Hematopoietic multipotent progenitor cell (in vitro differentiated cells): Measurements from ENCODE around the gene OR2J2. TPM values are rescaled to one million over a fixed set of nuclear protein-coding genes. Genes with fewer than 3 reads are reported as not detected.
"Not testable (repeated sequence)": the region's sequence is repeated elsewhere in the genome, so short reads cannot be mapped to it uniquely, and the experiment has no call there.

ENCODE experiments used
- DNase-seq, 3 donors: peaks; one replicate each; pipeline ENCODE4 v3.0.0-alpha.2; 2011 to 2015; ENCODE audit warnings: low read depth in 2 of 3, low spot score in 2 of 3
- total RNA-seq: library from RNA; depleted of rRNA; stranded (reverse); fragments of >200 nt; gene quantifications from one replicate; pipeline ENCODE4 v1.2.3, GENCODE V29; 2012

The OR2J2 gene
- total RNA-seq, result under 0.01 TPM

- not testable (repeated sequence) for DNase-seq
Observed at GRCh38 chr6:29170607-29171006, at the start of gene OR2J2. Gene OR2J2, plus strand, starts transcription at chr6:29170907. Its CDS starts 2,729 bp downstream, at chr6:29173636.

GRCh38 chr6:29129326-29130012, 41.2 kb upstream of the OR2J2 start:
- DNase-seq, result no peak

GRCh38 chr6:29130644-29131043, 40.1 kb upstream of the OR2J2 start:
- DNase-seq, result no peak

- no peak for DNase-seq
Observed at GRCh38 chr6:29131691-29132090, 39.0 kb upstream of the OR2J2 start.

- no peak for DNase-seq
Observed at GRCh38 chr6:29137724-29138123, 33.0 kb upstream of the OR2J2 start.

GRCh38 chr6:29141606-29142005, 29.1 kb upstream of the OR2J2 start:
- DNase-seq, result no peak

- no peak for DNase-seq
Observed at GRCh38 chr6:29142309-29142708, 28.4 kb upstream of the OR2J2 start.

GRCh38 chr6:29146179-29146578, 24.5 kb upstream of the OR2J2 start:
- no peak for DNase-seq

GRCh38 chr6:29147074-29147473, 23.6 kb upstream of the OR2J2 start:
- DNase-seq, result no peak

- not testable (repeated sequence) for DNase-seq
Observed at GRCh38 chr6:29149444-29149843, 21.3 kb upstream of the OR2J2 start.

GRCh38 chr6:29153083-29153482, 17.6 kb upstream of the OR2J2 start:
- DNase-seq, result no peak

- not testable (repeated sequence) for DNase-seq
Observed at GRCh38 chr6:29155182-29155581, 15.5 kb upstream of the OR2J2 start.

- DNase-seq, result not testable (repeated sequence)
Observed at GRCh38 chr6:29159922-29160321, 10.8 kb upstream of the OR2J2 start.

- DNase-seq, result not testable (repeated sequence)
Observed at GRCh38 chr6:29165571-29165970, 5.1 kb upstream of the OR2J2 start.

GRCh38 chr6:29171736-29172135, 1.0 kb downstream of the OR2J2 start:
- no peak for DNase-seq

GRCh38 chr6:29183594-29183993, 12.9 kb downstream of the OR2J2 start:
- peak in 2 of 3 donors; percentile 0 to 36 for DNase-seq

GRCh38 chr6:29188659-29189058, 18.0 kb downstream of the OR2J2 start:
- not testable (repeated sequence) for DNase-seq

GRCh38 chr6:29200767-29201662, 30.3 kb downstream of the OR2J2 start:
- DNase-seq, result no peak

- DNase-seq, result no peak
Observed at GRCh38 chr6:29201966-29202365, 31.3 kb downstream of the OR2J2 start.

GRCh38 chr6:29211488-29211887, 40.8 kb downstream of the OR2J2 start:
- DNase-seq, result no peak

- no peak for DNase-seq
Observed at GRCh38 chr6:29216528-29216927, 45.8 kb downstream of the OR2J2 start.

- not testable (repeated sequence) for DNase-seq
Observed at GRCh38 chr6:29217242-29217641, 46.5 kb downstream of the OR2J2 start.
